ENCODE measurements around the gene HSD11B2.
A peak's percentile ranks its signal among the peaks of the same experiment; 100 is the strongest.

Gene HSD11B2

GRCh38 chr16:67435758-67436164 is 4.8 kb downstream of the HSD11B2 start:
- DNase-seq = no peak

- DNase-seq = no peak
These were observed 5.8 kb downstream of the HSD11B2 start for GRCh38 chr16:67436640-67437193.

GRCh38 chr16:67437513-67437912 is 6.6 kb downstream of the HSD11B2 start:
- DNase-seq = no peak

- DNase-seq = no peak
These were observed 7.3 kb downstream of the HSD11B2 start for GRCh38 chr16:67438098-67438791.

- DNase-seq = no peak
These were observed 8.0 kb downstream of the HSD11B2 start for GRCh38 chr16:67438824-67439393.

GRCh38 chr16:67441271-67441753 is 10.4 kb downstream of the HSD11B2 start:
- DNase-seq = peak in 1 of 2 experiments; percentile 9

- DNase-seq = no peak
These were observed 11.0 kb downstream of the HSD11B2 start for GRCh38 chr16:67441907-67442306.

- DNase-seq = no peak
These were observed 11.8 kb downstream of the HSD11B2 start for GRCh38 chr16:67442581-67443255.

- no peak for DNase-seq
These were observed 12.3 kb downstream of the HSD11B2 start for GRCh38 chr16:67443265-67443664.

GRCh38 chr16:67444259-67445125 is 13.6 kb downstream of the HSD11B2 start:
- no peak for DNase-seq

GRCh38 chr16:67445126-67445426 is 14.2 kb downstream of the HSD11B2 start:
- no peak for DNase-seq

GRCh38 chr16:67445441-67445912 is 14.6 kb downstream of the HSD11B2 start:
- no peak for DNase-seq

- no peak for DNase-seq
These were observed 15.3 kb downstream of the HSD11B2 start for GRCh38 chr16:67445913-67446907.

GRCh38 chr16:67446968-67447507 is 16.1 kb downstream of the HSD11B2 start:
- no peak for DNase-seq

- DNase-seq = no peak
These were observed 16.7 kb downstream of the HSD11B2 start for GRCh38 chr16:67447508-67448076.

GRCh38 chr16:67448580-67448979 is 17.7 kb downstream of the HSD11B2 start:
- DNase-seq = no peak

- no peak for DNase-seq
These were observed 18.4 kb downstream of the HSD11B2 start for GRCh38 chr16:67449336-67449735.

GRCh38 chr16:67449739-67450138 is 18.8 kb downstream of the HSD11B2 start:
- DNase-seq = no peak

- DNase-seq = no peak
These were observed 20.3 kb downstream of the HSD11B2 start for GRCh38 chr16:67451061-67451703.

GRCh38 chr16:67451704-67452435 is 20.9 kb downstream of the HSD11B2 start:
- DNase-seq = no peak
